Endothelial cell of umbilical vein (primary cell): Measurements from ENCODE around the gene RASL11A. TPM values are rescaled to one million over a fixed set of nuclear protein-coding genes. Genes with fewer than 3 reads are reported as not detected.

Source experiments
- BruUV-seq: library from RNA; stranded (reverse); fragments of 400-500 nt; replicated peaks from 2 replicates; lab custom pipeline; 2021; lab: Mats Ljungman, UMichigan
- CTCF ChIA-PET: fragments of 300-600, 350-600 bp; sonication (Branson Sonifier 250); formaldehyde crosslinking; loops from one replicate; lab custom pipeline; 2021; ENCODE audit warnings: antibody characterized with exemption, inconsistent platforms; lab: Charles Lee
- POLR2A ChIA-PET: fragments of 300-600, 350-600 bp; sonication (Branson Sonifier 250); formaldehyde crosslinking; loops from one replicate; lab custom pipeline; 2021; ENCODE audit warnings: antibody characterized with exemption, inconsistent platforms; lab: Charles Lee
- DNase-seq: peaks from one replicate; pipeline ENCODE4 v3.0.0-alpha.2; 2011; ENCODE audit warnings: low read depth, low spot score
- FAIRE-seq: peaks from 2 replicates; lab custom pipeline; 2011; peaks lifted over from hg19 to GRCh38; lab: Jason Lieb, UNC
- H2AFZ ChIP-seq: 2 replicates; pipeline ENCODE4 v1.6.0; 2012; ENCODE audit warnings: low read depth, low read length, control low read depth, inconsistent platforms
- H3K27ac ChIP-seq: 2 replicates; pipeline ENCODE4 v1.5.1; 2011; ENCODE audit warnings: low read depth, mild to moderate bottlenecking, control low read depth, low read length, moderate library complexity; ENCODE audit not compliant: insufficient read depth
- H3K27me3 ChIP-seq, 2 experiments: 2 replicates each; pipeline versions ENCODE4 v1.6.0 to v1.6.1; 2011; ENCODE audit warnings: low read length in 2 of 2, mixed read lengths in 1 of 2; ENCODE audit not compliant: control insufficient read depth in 2 of 2, insufficient read depth in 2 of 2
- H3K36me3 ChIP-seq, 2 experiments: 2 replicates in 1 of 2; 3 replicates in 1 of 2; pipeline ENCODE4 v1.5.1; 2011; ENCODE audit warnings: low read length in 2 of 2, mild to moderate bottlenecking in 1 of 2, moderate library complexity in 1 of 2; ENCODE audit not compliant: control insufficient read depth in 2 of 2, insufficient read depth in 2 of 2; ENCODE audit errors: extremely low read depth in 1 of 2
- H3K4me1 ChIP-seq: 3 replicates; pipeline ENCODE4 v1.5.1; 2011; ENCODE audit warnings: mild to moderate bottlenecking, low read length; ENCODE audit not compliant: control insufficient read depth, insufficient read depth; ENCODE audit errors: extremely low read depth
- H3K4me2 ChIP-seq: 2 replicates; pipeline ENCODE4 v1.6.1; 2011; ENCODE audit warnings: low read length, control low read depth, mixed read lengths; ENCODE audit not compliant: insufficient read depth
- H3K4me3 ChIP-seq, 3 experiments: fragments of 200-600 bp in 1 of 3; sonication (generic), shearing (Covaris generic) in 1 of 3; replicated peaks in 1 of 3; 2 replicates each; pipeline ENCODE4 v1.5.1; 2011 to 2016; ENCODE audit warnings: control low read depth in 3 of 3, low read length in 3 of 3, mild to moderate bottlenecking in 2 of 3, inconsistent platforms in 1 of 3, low read depth in 1 of 3, moderate library complexity in 1 of 3; ENCODE audit not compliant: insufficient read depth in 1 of 3
- H3K79me2 ChIP-seq: 2 replicates; pipeline ENCODE4 v1.6.0; 2012; ENCODE audit warnings: low read length, inconsistent platforms; ENCODE audit not compliant: control insufficient read depth, insufficient read depth
- H3K9ac ChIP-seq: replicated peaks from 2 replicates; pipeline ENCODE3; 2011; ENCODE audit warnings: low read length, control low read depth; ENCODE audit not compliant: insufficient read depth; ENCODE audit errors: extremely low read depth
- H3K9me1 ChIP-seq: replicated peaks from 3 replicates; pipeline ENCODE4 v1.6.0; 2011; ENCODE audit warnings: mild to moderate bottlenecking, low read length; ENCODE audit not compliant: control insufficient read depth, insufficient read depth; ENCODE audit errors: extremely low read depth
- H3K9me3 ChIP-seq: replicated peaks from 2 replicates; pipeline ENCODE4 v1.5.1; 2012; ENCODE audit warnings: low read length, inconsistent platforms; ENCODE audit not compliant: control insufficient read depth, insufficient read depth
- H4K20me1 ChIP-seq: replicated peaks from 2 replicates; pipeline ENCODE3; 2011; ENCODE audit warnings: mild to moderate bottlenecking, low read length; ENCODE audit not compliant: control insufficient read depth, insufficient read depth; ENCODE audit errors: extremely low read depth
- EZH2 ChIP-seq: IDR thresholded peaks from 2 replicates; pipeline ENCODE4 v1.6.1; 2012; ENCODE audit warnings: borderline replicate concordance, low read depth, mild to moderate bottlenecking, moderate library complexity, low read length, inconsistent platforms; ENCODE audit not compliant: severe bottlenecking
- FOS ChIP-seq: IDR thresholded peaks from 2 replicates; pipeline ENCODE4 v1.6.1; 2011; ENCODE audit warnings: mild to moderate bottlenecking, low read length, moderate library complexity, borderline replicate concordance; ENCODE audit not compliant: insufficient read depth
- GATA2 ChIP-seq: IDR thresholded peaks from 2 replicates; pipeline ENCODE4 v1.7.0; 2011; ENCODE audit warnings: low read depth, mild to moderate bottlenecking, moderate library complexity, mixed read lengths, low read length; ENCODE audit not compliant: insufficient read length, insufficient read depth
- JUN ChIP-seq: IDR thresholded peaks from 2 replicates; pipeline ENCODE4 v1.6.1; 2011; ENCODE audit warnings: borderline replicate concordance, low read depth; ENCODE audit not compliant: insufficient read length, insufficient read depth
- MAX ChIP-seq: IDR thresholded peaks from 2 replicates; pipeline ENCODE4 v1.6.1; 2011; ENCODE audit not compliant: insufficient read depth, insufficient read length
- MYC ChIP-seq: IDR thresholded peaks from one replicate; pipeline ENCODE4 v1.6.1; 2011; ENCODE audit warnings: mild to moderate bottlenecking, low read depth, low read length
- POLR2A ChIP-seq: IDR thresholded peaks from 2 replicates; pipeline ENCODE4 v1.6.1; 2012; ENCODE audit warnings: low read depth, mild to moderate bottlenecking, control low read depth, low read length
- POLR2AphosphoS5 ChIP-seq: IDR thresholded peaks from 2 replicates; pipeline ENCODE4 v1.6.1; 2012; ENCODE audit warnings: low read depth, mild to moderate bottlenecking, control low read depth, low read length, moderate library complexity; ENCODE audit not compliant: insufficient read depth
- dilution Hi-C: fragments of 300-500 bp; cut with MboI; formaldehyde crosslinking; loops from one replicate; pipeline ENCODE4 v1.15.0; 2019; ENCODE audit warnings: low sequenced_read_pairs; ENCODE audit not compliant: extremely low pct_ligation_motif_present
- intact Hi-C: fragments of 100-400 bp; cut with micrococcal nuclease; formaldehyde crosslinking; loops from one replicate; pipeline ENCODE4 v1.10.0; 2022
- polyA plus RNA-seq, 4 experiments: library from polyadenylated mRNA; depleted of rRNA in 3 of 4; stranded (reverse) in 3 of 4; unstranded in 1 of 4; fragments of >200 nt; gene quantifications; 2 replicates each; pipeline versions ENCODE4 v1.2.1 to v1.2.3, GENCODE V29; 2011 to 2012; ENCODE audit warnings: missing spikeins in 1 of 4
- total RNA-seq: library from RNA; stranded (reverse); gene quantifications from 2 replicates; pipeline ENCODE4 v1.2.3, GENCODE V29; 2021
- TF ChIP-seq, protein P1 (sequence below), 2 donors: IDR thresholded peaks; 1 replicate in 1 of 2; 2 replicates in 1 of 2; pipeline ENCODE4 v1.5.1; 2011; ENCODE audit warnings: low read length in 2 of 2, mild to moderate bottlenecking in 2 of 2, moderate library complexity in 2 of 2, control low read depth in 1 of 2, inconsistent platforms in 1 of 2, low read depth in 1 of 2; ENCODE audit not compliant: insufficient read depth in 1 of 2; ENCODE audit errors: extremely low read depth in 1 of 2

The RASL11A gene
- total and polyA plus RNA-seq, 2 donors (not counting 3 experiments of a cell fraction or from before 2014, with no cell fraction given): 1.2 to 1.3 TPM

DNA sequence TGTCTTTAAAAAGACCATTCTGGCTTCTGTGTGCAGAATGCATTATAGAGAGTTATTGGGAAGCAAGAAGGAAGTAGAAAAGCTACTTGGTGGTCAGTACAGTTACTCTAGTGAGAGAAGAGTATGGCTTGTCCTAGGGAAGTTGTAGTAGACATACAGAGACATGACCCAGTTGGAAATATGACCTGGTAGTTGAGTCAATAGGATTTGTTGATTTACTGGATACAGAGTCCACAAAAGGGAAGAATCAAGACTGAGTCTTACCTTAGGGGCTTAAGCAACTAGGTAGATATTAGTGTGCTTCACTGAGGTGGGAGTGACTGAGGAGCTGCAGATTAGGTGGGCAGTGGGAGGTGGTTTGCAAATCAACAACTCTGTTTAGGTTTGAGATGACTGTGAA, 48.8 kb downstream of the RASL11A start:
- TF ChIP-seq MAX (no peak), FOS (no peak), EZH2 (no peak), GATA2 (no peak), JUN (no peak), MYC (no peak), POLR2A (no peak), POLR2AphosphoS5 (no peak)
- TF ChIP-seq, protein P1, sequence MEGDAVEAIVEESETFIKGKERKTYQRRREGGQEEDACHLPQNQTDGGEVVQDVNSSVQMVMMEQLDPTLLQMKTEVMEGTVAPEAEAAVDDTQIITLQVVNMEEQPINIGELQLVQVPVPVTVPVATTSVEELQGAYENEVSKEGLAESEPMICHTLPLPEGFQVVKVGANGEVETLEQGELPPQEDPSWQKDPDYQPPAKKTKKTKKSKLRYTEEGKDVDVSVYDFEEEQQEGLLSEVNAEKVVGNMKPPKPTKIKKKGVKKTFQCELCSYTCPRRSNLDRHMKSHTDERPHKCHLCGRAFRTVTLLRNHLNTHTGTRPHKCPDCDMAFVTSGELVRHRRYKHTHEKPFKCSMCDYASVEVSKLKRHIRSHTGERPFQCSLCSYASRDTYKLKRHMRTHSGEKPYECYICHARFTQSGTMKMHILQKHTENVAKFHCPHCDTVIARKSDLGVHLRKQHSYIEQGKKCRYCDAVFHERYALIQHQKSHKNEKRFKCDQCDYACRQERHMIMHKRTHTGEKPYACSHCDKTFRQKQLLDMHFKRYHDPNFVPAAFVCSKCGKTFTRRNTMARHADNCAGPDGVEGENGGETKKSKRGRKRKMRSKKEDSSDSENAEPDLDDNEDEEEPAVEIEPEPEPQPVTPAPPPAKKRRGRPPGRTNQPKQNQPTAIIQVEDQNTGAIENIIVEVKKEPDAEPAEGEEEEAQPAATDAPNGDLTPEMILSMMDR (IDR thresholded peaks at IDR 0.05; ENCODE audit: extremely low read depth in 1 of 2, insufficient read depth in 1 of 2, low read depth in 1 of 2, low read length in 2 of 2): no peak
- dilution Hi-C loops (no loop called here), intact Hi-C loops (no loop called here)
- H2AFZ ChIP-seq: no peak overlapping the region
- no TSS peak for BruUV-seq
- POLR2A ChIA-PET: no interaction called here
- H3K27ac ChIP-seq: no peak overlapping the region
- no peak overlapping the region for H3K9ac ChIP-seq
- no peaks in the 10 kb centered on the region for H4K20me1 ChIP-seq
- no peaks in the 10 kb centered on the region for H3K79me2 ChIP-seq
- CTCF ChIA-PET: no interaction called here
- no peaks in the 10 kb centered on the region for H3K9me1 ChIP-seq
- H3K36me3 ChIP-seq: no peaks in the 10 kb centered on the region
- H3K27me3 ChIP-seq: peaks cover 2 to 6% of the 10 kb centered on the region in 2 experiments
- H3K4me1 ChIP-seq: no peaks in the 10 kb centered on the region
- FAIRE-seq: no peak
- no peaks in the 10 kb centered on the region for H3K9me3 ChIP-seq
- H3K4me3 ChIP-seq: no peak overlapping the region
- DNase-seq: no peak
- no peak overlapping the region for H3K4me2 ChIP-seq
